Measurements from ENCODE around the gene PRELID2.

GRCh38 chr5:145752947-145753346 is 82.2 kb downstream of the PRELID2 start:
- TF ChIP-seq POLR2A (IDR thresholded peaks at IDR 0.05): no peak
- no peak for TF ChIP-seq CTCF (IDR thresholded peaks at IDR 0.05)
- no peak for TF ChIP-seq POLR2AphosphoS5 (IDR thresholded peaks at IDR 0.05)

Data from transverse colon (tissue), 4 donors.